ENCODE data around the gene CHST3. TPM values are rescaled to one million over a fixed set of nuclear protein-coding genes. Genes with fewer than 3 reads are reported as not detected.

Gene CHST3
- total and polyA plus RNA-seq, 2 experiments from 2014 or later, result 0.94 to 8.3 TPM

GRCh38 chr10:71948496-71949067, 15.6 kb upstream of the CHST3 start:
- H3K79me2 ChIP-seq (replicated peaks; ENCODE audit: insufficient read depth), result no peaks in the 10 kb centered on the region
- H3K27ac ChIP-seq (ENCODE audit: low read depth), result no peak overlapping the region
- no peaks in the 10 kb centered on the region for H3K27me3 ChIP-seq (ENCODE audit: insufficient read depth)
- no peaks in the 10 kb centered on the region for H3K4me1 ChIP-seq (ENCODE audit: insufficient read depth)
- peaks cover 7% of the 10 kb centered on the region; the same call in 1 of the 2 replicates for H3K36me3 ChIP-seq (ENCODE audit: insufficient read depth)
- Mint-ChIP-seq H3K9me3 (peaks cover 51% of the 10 kb centered on the region), H3K4me1 (no peaks in the 10 kb centered on the region), H3K4me3 (no peak overlapping the region), H3K36me3 (ENCODE audit: low read depth) (peaks cover 19% of the 10 kb centered on the region), H3K27me3 (ENCODE audit: insufficient read depth, low read depth, poor library complexity) (peaks cover 3% of the 10 kb centered on the region), H3K27ac (no peak overlapping the region)
- TF ChIP-seq STAT1 (IDR thresholded peaks at IDR 0.05; ENCODE audit: unreplicated experiment) (no peak), POLR2AphosphoS5 (IDR thresholded peaks at IDR 0.05; ENCODE audit: low read depth) (no peak), ZNF114 (CRISPR knock-in tag; IDR thresholded peaks at IDR 0.05) (no peak), ZNF331 (CRISPR knock-in tag; IDR thresholded peaks at IDR 0.05; ENCODE audit: low read depth) (no peak), CTCF (conservative IDR thresholded peaks at IDR 0.05; ENCODE audit: low read depth in 2 of 2) (no peak), ETS1 (IDR thresholded peaks at IDR 0.05) (no peak), EZH2phosphoT487 (IDR thresholded peaks at IDR 0.05; ENCODE audit: unreplicated experiment) (no peak), JUNB (IDR thresholded peaks at IDR 0.05; ENCODE audit: unreplicated experiment) (no peak), NANOG (IDR thresholded peaks at IDR 0.05; ENCODE audit: borderline replicate concordance) (no peak)
- no peak for DNase-seq (ENCODE audit: low spot score)
- H2AFZ ChIP-seq, result no peak overlapping the region
- ATAC-seq, result no peak
- no peaks in the 10 kb centered on the region for H4K20me1 ChIP-seq (replicated peaks; ENCODE audit: insufficient read depth)
- no peak overlapping the region for H3K4me3 ChIP-seq
- H3F3A ChIP-seq (replicated peaks; ENCODE audit: low read depth), result no peaks in the 10 kb centered on the region
- no peaks in the 10 kb centered on the region for H3K9me2 ChIP-seq (ENCODE audit: insufficient read depth)
- H3K4me2 ChIP-seq, result no peak overlapping the region

GRCh38 chr10:71950683-71951082, 13.5 kb upstream of the CHST3 start:
- Histone ChIP-seq H3K36me3 (ENCODE audit: insufficient read depth) (peaks cover 5% of the 10 kb centered on the region; the same call in 1 of the 2 replicates), H3K27ac (ENCODE audit: low read depth) (no peak overlapping the region), H3K4me3 (no peak overlapping the region), H3K27me3 (ENCODE audit: insufficient read depth) (no peaks in the 10 kb centered on the region), H3F3A (replicated peaks; ENCODE audit: low read depth) (no peaks in the 10 kb centered on the region), H4K20me1 (replicated peaks; ENCODE audit: insufficient read depth) (no peaks in the 10 kb centered on the region), H3K9me2 (ENCODE audit: insufficient read depth) (no peaks in the 10 kb centered on the region), H2AFZ (no peak overlapping the region), H3K4me1 (ENCODE audit: insufficient read depth) (no peaks in the 10 kb centered on the region), H3K79me2 (replicated peaks; ENCODE audit: insufficient read depth) (no peaks in the 10 kb centered on the region), H3K4me2 (no peak overlapping the region)
- Mint-ChIP-seq H3K9me3 (peaks cover 45% of the 10 kb centered on the region), H3K4me1 (no peaks in the 10 kb centered on the region), H3K27me3 (ENCODE audit: insufficient read depth, low read depth, poor library complexity) (peaks cover 9% of the 10 kb centered on the region), H3K27ac (no peak overlapping the region), H3K4me3 (no peak overlapping the region), H3K36me3 (ENCODE audit: low read depth) (peaks cover 30% of the 10 kb centered on the region)
- DNase-seq (ENCODE audit: low spot score) (no peak), ATAC-seq (no peak)
- TF ChIP-seq EZH2 (IDR thresholded peaks at IDR 0.05; ENCODE audit: low read depth, unreplicated experiment) (no peak), EZH2phosphoT487 (IDR thresholded peaks at IDR 0.05; ENCODE audit: unreplicated experiment) (no peak), STAT1 (IDR thresholded peaks at IDR 0.05; ENCODE audit: unreplicated experiment) (no peak), CTCF (conservative IDR thresholded peaks at IDR 0.05; ENCODE audit: low read depth in 2 of 2) (no peak), ETS1 (IDR thresholded peaks at IDR 0.05) (no peak), POLR2AphosphoS5 (IDR thresholded peaks at IDR 0.05; ENCODE audit: low read depth) (no peak), JUNB (IDR thresholded peaks at IDR 0.05; ENCODE audit: unreplicated experiment) (no peak), NANOG (IDR thresholded peaks at IDR 0.05; ENCODE audit: borderline replicate concordance) (no peak)

Measured in GM23338 (cell line).